Measurements from ENCODE around the gene DNAL1.
A peak's percentile ranks its signal among the peaks of the same experiment; 100 is the strongest.

The DNAL1 gene

GRCh38 chr14:73637830-73638229, 7.0 kb upstream of the DNAL1 start:
- DNase-seq, result no peak

- no peak for DNase-seq
Measured at GRCh38 chr14:73640796-73641365, 3.9 kb upstream of the DNAL1 start.

- no peak for DNase-seq
Measured at GRCh38 chr14:73645248-73645610, 443 bp downstream of the DNAL1 start.

DNA sequence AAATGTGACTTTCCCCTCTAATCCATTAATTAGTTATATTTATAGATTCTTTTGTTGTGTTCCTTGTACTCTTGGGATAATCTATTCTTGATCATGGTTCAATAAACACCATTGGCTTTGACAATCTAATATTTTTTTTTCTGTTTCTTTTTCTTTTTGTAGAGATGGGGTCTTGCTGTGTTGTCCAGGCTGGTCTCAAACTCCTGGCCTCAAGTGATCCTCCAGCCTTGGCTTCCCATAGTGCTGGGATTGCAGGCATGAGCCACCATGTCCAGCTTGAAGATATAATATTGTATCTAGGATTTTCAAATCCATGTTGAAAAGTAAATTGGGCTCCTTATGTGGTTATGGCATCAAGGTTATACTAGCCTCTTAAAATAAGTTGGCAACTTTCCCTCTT, 6.2 kb downstream of the DNAL1 start:
- no peak for DNase-seq

DNA sequence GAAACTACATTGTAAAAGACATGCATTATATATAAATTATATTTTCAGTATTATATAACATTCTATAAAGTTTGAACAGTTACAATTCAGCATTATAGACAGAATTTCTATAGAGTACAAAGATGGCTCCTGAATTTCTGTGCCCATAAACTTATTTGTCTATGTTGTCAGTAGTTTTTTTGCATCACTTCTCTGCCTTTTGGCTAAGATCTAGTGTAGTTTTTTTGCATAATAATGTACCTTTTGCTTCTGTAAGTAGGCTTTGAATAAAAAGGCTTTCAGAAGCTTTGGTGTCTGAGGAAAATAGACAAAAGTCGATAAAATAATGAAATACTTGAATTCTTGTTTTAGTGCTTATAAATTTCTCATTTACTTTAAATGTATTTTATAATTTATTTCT, 11.1 kb downstream of the DNAL1 start:
- DNase-seq, result no peak

- peak in 2 of 56 donors; percentile 5 to 18 for DNase-seq
Measured at GRCh38 chr14:73659202-73659601, 14.4 kb downstream of the DNAL1 start.

DNA sequence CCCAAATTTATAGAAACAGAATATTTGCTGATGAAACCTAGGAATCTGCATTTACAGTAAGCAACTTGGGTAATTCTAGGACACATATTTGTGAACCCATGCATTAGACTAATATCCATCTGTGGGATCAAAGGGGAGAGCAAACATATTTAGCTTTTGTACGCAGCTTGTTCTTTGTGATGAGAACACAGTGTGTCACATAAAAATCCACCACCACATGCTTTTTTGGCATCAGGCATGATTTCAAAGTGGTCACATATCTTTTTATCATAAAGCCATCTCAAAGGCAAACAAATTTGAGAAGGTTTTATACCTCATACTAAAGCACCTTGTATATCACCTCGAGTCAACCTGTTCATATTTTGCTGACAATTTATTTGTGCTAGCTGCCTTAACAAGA, 15.7 kb downstream of the DNAL1 start:
- DNase-seq, result no peak

- DNase-seq, result no peak
Measured at GRCh38 chr14:73661872-73662271, 17.1 kb downstream of the DNAL1 start.

DNA sequence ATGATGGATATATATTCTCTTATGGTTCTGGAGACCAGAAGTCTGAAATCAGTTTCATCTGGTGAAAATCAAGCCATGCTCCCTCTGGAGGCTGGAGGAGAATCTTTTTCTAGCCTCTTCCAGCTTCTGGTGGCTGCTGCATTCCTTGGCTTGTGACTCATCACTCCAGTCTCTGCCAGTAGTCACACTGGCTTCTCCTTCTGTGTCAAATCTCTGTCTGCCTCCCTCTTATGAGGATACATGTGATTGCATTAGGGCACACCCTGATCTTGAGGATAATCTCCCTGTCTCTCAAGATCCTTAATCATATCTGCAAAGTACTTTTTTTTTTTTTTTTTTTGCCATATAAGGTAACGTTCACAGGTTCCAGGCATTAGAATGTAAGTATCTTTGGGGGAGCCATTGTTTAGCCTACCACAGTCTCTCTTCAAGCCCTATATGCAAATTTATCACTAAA, 17.7 kb downstream of the DNAL1 start:
- DNase-seq, result peak in 7 of 56 donors; percentile 1 to 21 (median 8)

- DNase-seq, result peak in 3 of 56 donors; percentile 2 to 32 (median 9)
Measured at GRCh38 chr14:73663548-73664212, 18.9 kb downstream of the DNAL1 start.

GRCh38 chr14:73665130-73665529, 20.3 kb downstream of the DNAL1 start:
- no peak for DNase-seq

DNA sequence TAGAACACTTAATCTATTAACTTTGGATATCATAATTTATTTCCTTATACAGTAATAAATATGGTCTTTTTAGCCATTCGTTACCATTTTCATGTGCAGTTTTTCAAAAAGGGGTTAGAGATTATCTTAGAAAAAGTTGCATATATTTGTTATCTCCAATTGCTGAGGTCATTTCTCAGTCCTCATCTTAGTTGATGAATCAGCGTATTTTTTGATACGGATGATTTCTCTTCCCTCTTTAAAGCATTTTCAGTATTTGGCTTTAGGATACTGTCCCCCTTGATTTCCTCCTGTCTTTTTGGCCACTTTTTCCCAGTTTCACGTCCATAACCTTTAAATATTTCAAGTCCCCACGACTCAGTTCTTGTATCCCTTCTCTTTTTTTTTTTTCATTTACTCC, 21.8 kb downstream of the DNAL1 start:
- no peak for DNase-seq

DNA sequence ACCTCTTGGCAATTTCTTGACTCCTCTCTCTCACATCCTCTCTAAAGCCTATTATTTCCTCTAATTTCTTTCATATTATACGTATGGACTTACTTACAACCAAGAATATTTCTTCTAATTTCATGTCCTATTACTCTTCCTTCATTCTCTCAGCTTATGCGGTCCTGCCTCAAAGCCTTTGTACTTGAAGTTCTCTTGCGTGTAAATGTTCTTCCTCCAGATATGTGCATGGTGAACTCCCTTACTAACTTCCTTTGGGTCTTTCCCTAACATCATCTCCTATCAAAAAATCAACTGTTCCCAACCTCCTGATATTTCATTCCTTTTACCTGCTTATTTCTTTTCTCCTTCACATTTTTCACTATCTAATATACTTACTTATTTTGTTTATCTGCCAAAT, 23.1 kb downstream of the DNAL1 start:
- DNase-seq, result no peak

DNA sequence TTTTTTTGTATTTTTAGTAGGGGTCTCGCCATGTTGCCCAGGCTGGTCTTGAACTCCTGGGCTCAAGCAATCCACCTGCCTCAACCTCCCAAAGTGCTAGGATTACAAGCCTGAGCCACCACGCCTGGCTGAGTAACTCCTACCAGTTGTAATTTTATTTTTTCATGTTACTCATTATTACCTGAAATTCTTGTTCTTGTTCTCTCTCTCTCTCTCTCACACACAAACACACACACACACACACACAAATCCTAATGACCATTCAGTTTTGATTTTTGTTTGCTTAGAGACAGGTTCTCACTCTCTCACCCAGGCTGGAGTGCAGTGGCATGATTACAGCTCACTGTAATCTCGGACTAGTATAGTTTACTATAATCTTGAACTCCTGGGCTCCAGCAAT, 30.2 kb downstream of the DNAL1 start:
- DNase-seq, result no peak

- DNase-seq, result no peak
Measured at GRCh38 chr14:73678698-73679097, 33.9 kb downstream of the DNAL1 start.

DNA sequence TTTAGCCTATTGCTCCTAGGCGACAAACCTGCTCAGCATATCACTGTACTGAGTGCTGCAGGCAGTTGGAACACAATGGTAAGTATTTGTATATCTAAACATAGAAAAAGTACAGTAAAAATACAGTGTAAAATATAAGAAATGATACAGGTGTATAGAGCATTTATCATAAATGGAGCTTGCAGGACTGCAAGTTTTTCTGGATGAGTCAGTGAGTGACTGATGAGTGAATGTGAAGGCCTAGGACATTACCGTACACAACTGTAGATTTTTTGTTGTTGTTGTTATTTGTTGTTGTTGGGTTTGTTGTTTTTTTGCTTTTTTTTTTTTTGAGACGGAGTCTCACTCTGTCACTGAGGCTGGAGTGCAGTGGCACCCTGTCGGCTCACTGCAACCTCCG, 36.0 kb downstream of the DNAL1 start:
- DNase-seq, result no peak

DNA sequence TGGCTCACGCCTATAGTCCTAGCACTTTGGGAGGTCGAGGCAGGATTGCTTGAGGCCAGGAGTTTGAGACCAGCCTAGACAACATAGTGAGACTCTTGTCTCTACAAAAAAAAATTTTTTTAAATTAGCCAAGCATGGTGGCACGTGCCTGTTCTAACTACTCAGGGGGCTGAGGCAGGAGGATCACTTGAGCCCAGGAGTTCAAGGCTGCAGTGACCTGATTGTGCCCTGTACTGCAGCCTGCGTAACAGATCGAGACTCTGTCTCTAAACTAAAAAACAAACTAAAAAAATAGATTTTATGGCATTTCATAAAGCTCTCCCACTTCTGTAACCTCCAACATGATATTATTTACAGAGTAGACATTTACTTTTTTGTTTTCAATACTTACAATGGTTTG, 39.8 kb downstream of the DNAL1 start:
- DNase-seq, result no peak

- no peak for DNase-seq
Measured at GRCh38 chr14:73685328-73685727, 40.5 kb downstream of the DNAL1 start.

GRCh38 chr14:73686901-73687300, 42.1 kb downstream of the DNAL1 start:
- no peak for DNase-seq

GRCh38 chr14:73694083-73694482, 49.3 kb downstream of the DNAL1 start:
- DNase-seq, result no peak

DNA sequence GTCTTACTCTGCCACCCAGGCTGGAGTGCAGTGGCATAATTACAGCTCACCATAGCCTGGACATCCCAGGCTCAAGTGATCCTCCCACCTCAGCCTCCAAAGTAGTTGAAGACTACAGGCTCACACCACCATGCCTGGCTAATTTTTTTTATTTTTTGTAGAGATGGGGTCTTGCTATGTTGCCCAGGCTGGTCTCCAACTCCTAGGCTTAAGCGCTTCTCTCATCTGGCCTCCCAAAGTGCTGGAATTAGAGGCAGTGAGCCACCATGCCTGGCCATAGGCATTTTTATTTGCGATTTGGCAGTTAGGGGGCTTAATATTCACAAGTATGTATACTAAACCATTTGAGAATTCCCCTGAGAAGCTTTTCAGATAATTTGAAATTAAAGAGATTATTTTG, 50.3 kb downstream of the DNAL1 start:
- DNase-seq, result no peak

- no peak for DNase-seq
Measured at GRCh38 chr14:73695997-73696396, 51.2 kb downstream of the DNAL1 start.
